HG02623 (cell line): Measurements from ENCODE around the gene LATS2.

Experiments
- ATAC-seq: cut with Tn5 transposase; IDR thresholded peaks from one replicate; pipeline ENCODE4 v1.9.1; 2021; ENCODE audit warnings: moderate library complexity; ENCODE audit not compliant: unreplicated experiment

Gene LATS2

GRCh38 chr13:20994441-20994821 lies 67.0 kb downstream of the LATS2 start:
- ATAC-seq = no peak

- no peak for ATAC-seq
Measured at GRCh38 chr13:20993661-20994440, 67.5 kb downstream of the LATS2 start.

GRCh38 chr13:20993211-20993610 lies 68.2 kb downstream of the LATS2 start:
- ATAC-seq = no peak

- ATAC-seq = no peak
Measured at GRCh38 chr13:20991741-20992520, 69.5 kb downstream of the LATS2 start.

- no peak for ATAC-seq
Measured at GRCh38 chr13:20990910-20991525, 70.4 kb downstream of the LATS2 start.

GRCh38 chr13:20989656-20990321 lies 71.6 kb downstream of the LATS2 start:
- no peak for ATAC-seq

GRCh38 chr13:20988909-20989655 lies 72.3 kb downstream of the LATS2 start:
- no peak for ATAC-seq

GRCh38 chr13:20988033-20988908 lies 73.1 kb downstream of the LATS2 start:
- ATAC-seq = no peak

GRCh38 chr13:20987599-20987998 lies 73.8 kb downstream of the LATS2 start:
- no peak for ATAC-seq

GRCh38 chr13:20984879-20985278 lies 76.5 kb downstream of the LATS2 start:
- no peak for ATAC-seq

- no peak for ATAC-seq
Measured at GRCh38 chr13:20983386-20983785, 78.0 kb downstream of the LATS2 start.

GRCh38 chr13:20981370-20982095 lies 79.9 kb downstream of the LATS2 start:
- no peak for ATAC-seq

- no peak for ATAC-seq
Measured at GRCh38 chr13:20980899-20981298, 80.5 kb downstream of the LATS2 start.

GRCh38 chr13:20980430-20980829 lies 81.0 kb downstream of the LATS2 start:
- no peak for ATAC-seq

- ATAC-seq = no peak
Measured at GRCh38 chr13:20977394-20977793, 84.0 kb downstream of the LATS2 start.

- ATAC-seq = no peak
Measured at GRCh38 chr13:20974981-20975585, 86.3 kb downstream of the LATS2 start.

GRCh38 chr13:20973886-20974425 lies 87.4 kb downstream of the LATS2 start:
- ATAC-seq = no peak

GRCh38 chr13:20972731-20973130 lies 88.7 kb downstream of the LATS2 start:
- no peak for ATAC-seq
